Uterus (tissue), 2 donors: ENCODE results near the gene WWOX.

ENCODE experiments used
- POLR2A ChIP-seq, 2 donors: fragments of 450-650 bp; IDR thresholded peaks; one replicate each; pipeline ENCODE4 v1.6.1; 2016; ENCODE audit warnings: antibody characterized with exemption in 2 of 2, mild to moderate bottlenecking in 1 of 2, moderate library complexity in 1 of 2
- TF ChIP-seq, protein P1 (sequence below), 4 experiments: fragments of 200-600 bp in 2 of 4; fragments of 450-650 bp in 2 of 4; sonication (generic) in 2 of 4; IDR thresholded peaks; one replicate each; pipeline ENCODE4 v1.5.1; 2016 to 2019; ENCODE audit warnings: antibody characterized with exemption in 4 of 4, mild to moderate bottlenecking in 2 of 4, moderate library complexity in 1 of 4

DNA sequence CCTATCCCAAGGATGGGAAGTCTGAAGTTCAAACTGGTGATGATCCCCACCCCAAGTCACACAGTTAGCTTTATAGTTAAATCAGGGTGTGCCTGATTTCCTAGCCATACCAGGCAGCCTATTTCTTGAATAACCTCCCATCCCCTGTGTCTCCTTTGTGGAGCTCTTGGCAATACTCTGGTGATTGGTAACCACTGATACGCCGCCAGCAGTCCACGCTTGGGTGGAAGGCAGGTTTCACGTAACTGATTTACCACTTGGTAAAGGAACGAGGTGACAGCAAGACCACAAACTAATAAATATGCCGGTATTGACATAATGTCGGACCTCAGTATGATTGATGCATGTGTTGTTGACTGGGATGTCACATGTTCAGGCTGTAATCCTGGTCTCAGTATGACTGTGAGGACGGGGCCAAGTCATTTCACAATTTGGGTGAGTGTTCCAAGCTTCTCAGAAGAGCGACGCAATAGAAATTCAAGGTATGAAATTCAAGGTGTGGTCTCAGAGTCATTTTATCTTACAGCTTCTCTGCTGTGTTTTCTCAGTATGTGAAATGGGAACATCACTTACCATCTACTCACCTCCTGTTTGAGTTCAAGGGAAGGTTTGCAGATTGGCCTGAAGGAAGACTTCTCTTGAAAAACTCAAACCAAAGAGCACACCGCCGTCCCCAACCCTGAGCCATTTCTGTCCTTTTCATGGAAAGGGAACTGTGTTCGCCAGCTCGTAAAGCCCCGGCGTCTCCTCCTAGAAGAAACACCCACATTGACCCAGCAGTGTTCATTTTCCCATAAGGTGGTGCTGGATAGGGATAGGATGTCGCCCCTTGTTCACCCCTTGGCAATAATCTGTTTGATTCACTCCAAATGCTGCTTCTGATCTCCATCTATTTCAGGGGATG, 678.9 kb downstream of the WWOX start:
- TF ChIP-seq, protein P1, sequence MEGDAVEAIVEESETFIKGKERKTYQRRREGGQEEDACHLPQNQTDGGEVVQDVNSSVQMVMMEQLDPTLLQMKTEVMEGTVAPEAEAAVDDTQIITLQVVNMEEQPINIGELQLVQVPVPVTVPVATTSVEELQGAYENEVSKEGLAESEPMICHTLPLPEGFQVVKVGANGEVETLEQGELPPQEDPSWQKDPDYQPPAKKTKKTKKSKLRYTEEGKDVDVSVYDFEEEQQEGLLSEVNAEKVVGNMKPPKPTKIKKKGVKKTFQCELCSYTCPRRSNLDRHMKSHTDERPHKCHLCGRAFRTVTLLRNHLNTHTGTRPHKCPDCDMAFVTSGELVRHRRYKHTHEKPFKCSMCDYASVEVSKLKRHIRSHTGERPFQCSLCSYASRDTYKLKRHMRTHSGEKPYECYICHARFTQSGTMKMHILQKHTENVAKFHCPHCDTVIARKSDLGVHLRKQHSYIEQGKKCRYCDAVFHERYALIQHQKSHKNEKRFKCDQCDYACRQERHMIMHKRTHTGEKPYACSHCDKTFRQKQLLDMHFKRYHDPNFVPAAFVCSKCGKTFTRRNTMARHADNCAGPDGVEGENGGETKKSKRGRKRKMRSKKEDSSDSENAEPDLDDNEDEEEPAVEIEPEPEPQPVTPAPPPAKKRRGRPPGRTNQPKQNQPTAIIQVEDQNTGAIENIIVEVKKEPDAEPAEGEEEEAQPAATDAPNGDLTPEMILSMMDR (IDR thresholded peaks at IDR 0.05) = no peak
- no peak for TF ChIP-seq POLR2A (IDR thresholded peaks at IDR 0.05)
